DND-41 (cell line): ENCODE measurements around the gene COL13A1.

Experiments used
- ATAC-seq: fragments of 200-7000 bp; cut with Tn5 transposase; 3 replicates; pipeline ENCODE4 v1.9.1; 2021; ENCODE audit warnings: low read depth; ENCODE audit not compliant: insufficient read depth
- DNase-seq: peaks from one replicate; pipeline ENCODE4 v3.0.0-alpha.2; 2020
- H2AFZ ChIP-seq: 2 replicates; pipeline ENCODE4 v1.6.0; 2012; ENCODE audit warnings: low read depth, low read length
- H3K27ac ChIP-seq: 2 replicates; pipeline ENCODE4 v1.5.1; 2012; ENCODE audit warnings: low read length, inconsistent platforms
- H3K27me3 ChIP-seq: fragments of 200-600 bp; sonication (generic); 2 replicates; pipeline ENCODE4 v1.6.0; 2012; ENCODE audit warnings: low read length, mild to moderate bottlenecking, inconsistent platforms; ENCODE audit not compliant: insufficient read depth, poor library complexity
- H3K36me3 ChIP-seq: 2 replicates; pipeline ENCODE4 v1.5.1; 2012; ENCODE audit warnings: low read length, inconsistent platforms; ENCODE audit not compliant: insufficient read depth
- H3K4me1 ChIP-seq: 2 replicates; pipeline ENCODE4 v1.5.1; 2012; ENCODE audit warnings: mild to moderate bottlenecking, low read length; ENCODE audit not compliant: insufficient read depth
- H3K4me2 ChIP-seq: 2 replicates; pipeline ENCODE4 v1.6.0; 2012; ENCODE audit warnings: mild to moderate bottlenecking, moderate library complexity, low read length, inconsistent platforms; ENCODE audit not compliant: insufficient read depth
- H3K4me3 ChIP-seq, 2 experiments: fragments of 200-600 bp in 1 of 2; shearing (Covaris generic) in 1 of 2; 2 replicates each; pipeline ENCODE4 v1.5.1; 2012 to 2016; ENCODE audit warnings: inconsistent platforms in 2 of 2, low read length in 2 of 2, mild to moderate bottlenecking in 2 of 2, low read depth in 1 of 2, moderate library complexity in 1 of 2
- H3K79me2 ChIP-seq: 2 replicates; pipeline ENCODE4 v1.6.0; 2012; ENCODE audit warnings: low read length, inconsistent platforms; ENCODE audit not compliant: insufficient read depth
- H3K9ac ChIP-seq: 2 replicates; pipeline ENCODE4 v1.6.0; 2012; ENCODE audit warnings: low read depth, mild to moderate bottlenecking, inconsistent platforms, low read length, moderate library complexity
- H3K9me3 ChIP-seq: 2 replicates; pipeline ENCODE4 v1.5.1; 2012; ENCODE audit warnings: low read length, moderate library complexity, mild to moderate bottlenecking, inconsistent platforms; ENCODE audit not compliant: insufficient read depth, severe bottlenecking
- H4K20me1 ChIP-seq: 2 replicates; pipeline ENCODE4 v1.6.0; 2012; ENCODE audit warnings: low read length; ENCODE audit not compliant: insufficient read depth
- CTCF ChIP-seq: IDR thresholded peaks from 2 replicates; pipeline ENCODE4 v1.5.1; 2012; ENCODE audit warnings: borderline replicate concordance, low read length, moderate library complexity, mild to moderate bottlenecking; ENCODE audit not compliant: poor library complexity, severe bottlenecking; ENCODE audit errors: extremely low read depth
- EZH2 ChIP-seq: IDR thresholded peaks from 3 replicates; pipeline ENCODE4 v1.6.1; 2012; ENCODE audit warnings: borderline replicate concordance, low read depth, mild to moderate bottlenecking, moderate library complexity, low read length, inconsistent platforms; ENCODE audit not compliant: severe bottlenecking

Gene COL13A1

DNA sequence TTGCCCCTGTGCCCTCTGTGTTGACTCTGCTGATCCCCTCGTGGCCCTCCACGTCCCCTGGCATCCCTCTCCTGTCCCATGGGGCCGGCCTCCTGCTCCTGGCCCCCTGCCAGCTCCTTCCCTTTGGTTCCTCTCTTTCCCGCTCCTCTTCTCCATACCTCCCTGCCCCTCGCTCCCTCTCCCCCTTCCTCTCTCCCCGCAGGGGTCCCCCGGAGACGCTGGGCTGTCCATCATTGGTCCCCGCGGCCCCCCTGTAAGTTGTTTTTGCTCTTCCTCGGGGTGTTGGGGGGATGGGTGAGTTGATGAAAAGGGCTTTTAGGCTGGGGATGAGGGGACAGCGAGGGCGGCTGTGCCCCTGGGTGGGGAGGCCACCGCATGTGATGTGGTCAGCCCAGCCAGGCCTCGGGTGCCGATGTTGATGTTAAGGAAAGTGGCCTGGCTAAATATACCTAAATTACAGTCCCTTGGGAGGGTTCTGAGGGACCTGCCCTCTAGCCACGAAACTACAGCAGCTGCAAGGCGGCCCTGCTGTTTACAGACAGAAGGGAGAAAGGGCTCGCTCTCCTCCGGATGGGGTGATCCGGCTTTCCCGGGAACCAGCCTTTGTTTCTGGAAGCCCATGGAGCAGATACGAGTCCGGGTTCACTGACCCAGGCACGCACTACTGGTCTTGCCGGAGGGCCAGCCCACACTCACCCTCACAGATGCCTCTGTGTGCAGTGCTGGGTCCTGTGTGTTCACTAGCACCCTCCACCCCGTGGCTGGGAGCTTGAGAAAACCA lies 78.8 kb downstream of the COL13A1 start:
- H3K27me3 ChIP-seq: peaks cover 14% of the 10 kb centered on the region
- H3K4me1 ChIP-seq: no peaks in the 10 kb centered on the region
- H3K27ac ChIP-seq: no peak overlapping the region
- no peaks in the 10 kb centered on the region for H3K79me2 ChIP-seq
- no peaks in the 10 kb centered on the region for H3K36me3 ChIP-seq
- no peak overlapping the region for H3K4me3 ChIP-seq
- H3K9ac ChIP-seq: no peak overlapping the region
- H2AFZ ChIP-seq: no peak overlapping the region
- ATAC-seq (no peak), DNase-seq (no peak)
- no peak overlapping the region for H3K4me2 ChIP-seq
- no peak for TF ChIP-seq EZH2
- TF ChIP-seq CTCF: no peak
- no peaks in the 10 kb centered on the region for H3K9me3 ChIP-seq
- H4K20me1 ChIP-seq: peaks cover 12% of the 10 kb centered on the region; the same call in 1 of the 2 replicates

DNA sequence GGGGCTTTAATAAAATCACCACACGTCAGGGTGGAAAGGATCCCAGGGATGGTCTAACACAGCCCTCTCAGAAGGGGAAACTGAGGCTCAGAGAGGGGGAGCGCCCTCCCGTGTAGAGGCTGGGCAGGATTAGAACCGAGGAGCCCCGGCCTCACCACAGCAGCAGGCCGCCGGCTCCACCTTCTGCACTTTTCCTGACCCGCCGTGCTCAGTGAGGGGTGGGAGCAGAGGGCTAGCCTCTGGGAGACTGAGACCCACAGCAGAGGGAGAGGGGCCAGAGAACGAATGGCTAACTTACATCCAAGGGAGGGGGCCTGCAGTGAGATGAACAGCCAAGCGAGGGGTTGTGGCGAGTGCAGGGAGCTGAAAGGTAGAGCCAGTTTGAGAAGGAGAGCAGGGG lies 79.5 kb downstream of the COL13A1 start:
- H3K4me3 ChIP-seq: no peak overlapping the region
- no peaks in the 10 kb centered on the region for H3K9me3 ChIP-seq
- H3K27ac ChIP-seq: no peak overlapping the region
- H4K20me1 ChIP-seq: peaks cover 8% of the 10 kb centered on the region; the same call in 1 of the 2 replicates
- ATAC-seq (no peak), DNase-seq (no peak)
- TF ChIP-seq CTCF (no peak), EZH2 (no peak)
- no peak overlapping the region for H2AFZ ChIP-seq
- peaks cover 14% of the 10 kb centered on the region for H3K27me3 ChIP-seq
- no peaks in the 10 kb centered on the region for H3K4me1 ChIP-seq
- H3K4me2 ChIP-seq: no peak overlapping the region
- no peaks in the 10 kb centered on the region for H3K79me2 ChIP-seq
- H3K36me3 ChIP-seq: no peaks in the 10 kb centered on the region
- H3K9ac ChIP-seq: no peak overlapping the region

DNA sequence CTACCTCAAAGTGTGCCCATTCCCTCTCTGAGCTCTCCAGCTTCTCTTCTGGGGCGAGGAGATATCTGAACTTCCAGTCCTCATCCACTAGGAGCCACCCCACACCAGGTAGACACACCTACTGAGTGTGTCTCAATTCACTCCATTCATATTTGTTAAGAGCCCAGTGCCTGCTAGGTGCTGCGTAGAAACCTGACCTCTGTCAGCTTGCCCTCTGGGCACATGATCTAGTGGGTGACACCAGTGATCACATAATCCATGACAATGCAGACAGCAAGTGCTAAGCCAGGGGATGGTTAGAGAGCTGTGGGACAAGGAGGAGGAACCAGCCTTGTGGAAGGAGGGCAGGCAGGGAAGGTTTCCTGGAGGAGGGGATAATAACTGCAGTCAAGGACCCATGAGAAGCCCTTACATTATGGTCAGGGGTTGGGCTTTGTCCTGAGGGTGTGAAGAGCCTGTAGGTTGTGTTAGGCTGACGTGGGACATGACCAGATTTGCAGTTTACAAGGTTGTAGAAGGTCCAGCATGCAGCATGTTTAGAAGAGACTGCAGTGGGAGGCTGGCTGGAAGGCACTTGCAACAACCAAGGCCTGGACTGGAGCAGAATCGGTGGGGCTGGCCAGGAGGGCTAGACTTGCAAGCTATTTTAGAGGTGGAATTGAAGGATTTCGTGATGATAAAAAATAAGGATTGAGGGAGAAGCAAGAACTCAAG lies 81.8 kb downstream of the COL13A1 start:
- no peak overlapping the region for H2AFZ ChIP-seq
- TF ChIP-seq EZH2: no peak
- peak; percentile 14 for TF ChIP-seq CTCF
- no peak overlapping the region for H3K9ac ChIP-seq
- no peaks in the 10 kb centered on the region for H3K36me3 ChIP-seq
- no peak for DNase-seq
- no peak overlapping the region for H3K4me3 ChIP-seq
- peaks cover 14% of the 10 kb centered on the region for H3K27me3 ChIP-seq
- ATAC-seq: no peak
- no peaks in the 10 kb centered on the region for H3K79me2 ChIP-seq
- no peaks in the 10 kb centered on the region for H3K4me1 ChIP-seq
- 0 out of 2 replicates have a peak, but pooled peaks cover 3% of the 10 kb centered on the region for H4K20me1 ChIP-seq
- H3K4me2 ChIP-seq: no peak overlapping the region
- no peak overlapping the region for H3K27ac ChIP-seq
- no peaks in the 10 kb centered on the region for H3K9me3 ChIP-seq
